Neural cell (in vitro differentiated cells): Measurements from ENCODE around the gene SLC5A2. TPM values are rescaled to one million over a fixed set of nuclear protein-coding genes. Genes with fewer than 3 reads are reported as not detected.
"Not testable (repeated sequence)": the region's sequence is repeated elsewhere in the genome, so short reads cannot be mapped to it uniquely, and the experiment has no call there.

ENCODE experiments used
- H2AFZ ChIP-seq: fragments of 200-600, 300-800 bp; sonication (generic), shearing (Covaris generic); 2 replicates; pipeline ENCODE4 v1.6.0; 2014; ENCODE audit warnings: low read depth, mild to moderate bottlenecking, antibody characterized with exemption, low read length, moderate library complexity
- H3F3A ChIP-seq: fragments of 200-600 bp; shearing (Covaris generic); 2 replicates; pipeline ENCODE4 v1.6.1; 2016; ENCODE audit warnings: mild to moderate bottlenecking, moderate library complexity, mixed read lengths, antibody characterized with exemption, low read length; ENCODE audit not compliant: insufficient read depth, poor library complexity, severe bottlenecking
- H3K27ac ChIP-seq: fragments of 200-600, 300-800 bp; sonication (generic), shearing (Covaris generic); 2 replicates; pipeline ENCODE4 v1.5.1; 2014; ENCODE audit warnings: mild to moderate bottlenecking, low read length, moderate library complexity
- H3K27me3 ChIP-seq: fragments of 300-800, 200-600 bp; sonication (generic), shearing (Covaris generic); 2 replicates; pipeline ENCODE4 v1.6.0; 2014; ENCODE audit warnings: mild to moderate bottlenecking, low read depth, low read length, moderate library complexity; ENCODE audit not compliant: insufficient read depth
- H3K36me3 ChIP-seq: fragments of 300-800, 200-600 bp; sonication (generic), shearing (Covaris generic); 2 replicates; pipeline ENCODE4 v1.5.1; 2014; ENCODE audit warnings: mild to moderate bottlenecking, antibody characterized with exemption, low read length, moderate library complexity; ENCODE audit not compliant: insufficient read depth
- H3K4me2 ChIP-seq: fragments of 300-800, 200-600 bp; sonication (generic), shearing (Covaris generic); 2 replicates; pipeline ENCODE4 v1.6.0; 2014; ENCODE audit warnings: mild to moderate bottlenecking, low read length
- H3K4me3 ChIP-seq: fragments of 300-800, 200-600 bp; sonication (generic), shearing (Covaris generic); 2 replicates; pipeline ENCODE4 v1.5.1; 2014; ENCODE audit warnings: mild to moderate bottlenecking, low read length, moderate library complexity
- H3K79me2 ChIP-seq: fragments of 200-600 bp; shearing (Covaris generic); replicated peaks from 2 replicates; pipeline ENCODE4 v1.6.0; 2014; ENCODE audit warnings: mild to moderate bottlenecking, low read length, moderate library complexity; ENCODE audit not compliant: insufficient read depth
- H3K9ac ChIP-seq: fragments of 300-800, 200-600 bp; sonication (generic), shearing (Covaris generic); 2 replicates; pipeline ENCODE4 v1.6.1; 2016; ENCODE audit warnings: mild to moderate bottlenecking, low read length, mixed read lengths
- H3K9me2 ChIP-seq: fragments of 200-600 bp; shearing (Covaris generic); 2 replicates; pipeline ENCODE4 v1.6.1; 2016; ENCODE audit warnings: mild to moderate bottlenecking, low read length, mixed read lengths; ENCODE audit not compliant: insufficient read depth
- H3K9me3 ChIP-seq: fragments of 200-600, 300-800 bp; sonication (generic), shearing (Covaris generic); 2 replicates; pipeline ENCODE4 v1.6.1; 2016; ENCODE audit warnings: mild to moderate bottlenecking, mixed run types, low read length, moderate library complexity, mixed read lengths
- H4K20me1 ChIP-seq: fragments of 200-600 bp; shearing (Covaris generic); 2 replicates; pipeline ENCODE4 v1.6.1; 2016; ENCODE audit warnings: mild to moderate bottlenecking, mixed run types; ENCODE audit not compliant: insufficient read depth
- CTCF ChIP-seq: fragments of 450-650 bp; IDR thresholded peaks from 2 replicates; pipeline ENCODE4 v1.5.1; 2014; ENCODE audit warnings: antibody characterized with exemption, mild to moderate bottlenecking, moderate library complexity; ENCODE audit not compliant: poor library complexity, severe bottlenecking
- EP300 ChIP-seq: fragments of 450-650 bp; conservative IDR thresholded peaks from 2 replicates; pipeline ENCODE4 v1.6.1; 2014; ENCODE audit warnings: antibody characterized with exemption, mild to moderate bottlenecking, moderate library complexity; ENCODE audit not compliant: poor library complexity, severe bottlenecking
- EZH2 ChIP-seq: fragments of 200-600, 300-800 bp; shearing (Covaris generic), sonication (generic); IDR thresholded peaks from 2 replicates; pipeline ENCODE4 v1.6.1; 2014; ENCODE audit warnings: antibody characterized with exemption, low read length, borderline replicate concordance, mild to moderate bottlenecking; ENCODE audit not compliant: insufficient read depth, poor library complexity, severe bottlenecking
- MXI1 ChIP-seq: fragments of 450-650 bp; conservative IDR thresholded peaks from 2 replicates; pipeline ENCODE4 v1.6.1; 2014; ENCODE audit warnings: antibody characterized with exemption, mild to moderate bottlenecking; ENCODE audit not compliant: poor library complexity, severe bottlenecking
- POLR2AphosphoS5 ChIP-seq: IDR thresholded peaks from 2 replicates; pipeline ENCODE4 v1.6.1; 2012
- RAD21 ChIP-seq: fragments of 450-650 bp; conservative IDR thresholded peaks from 2 replicates; pipeline ENCODE4 v1.6.1; 2014; ENCODE audit warnings: antibody characterized with exemption, mild to moderate bottlenecking, moderate library complexity
- REST ChIP-seq: IDR thresholded peaks from 2 replicates; pipeline ENCODE4 v1.6.1; 2012; ENCODE audit warnings: borderline replicate concordance
- SMC3 ChIP-seq: fragments of 450-650 bp; conservative IDR thresholded peaks from 2 replicates; pipeline ENCODE4 v1.6.1; 2014; ENCODE audit warnings: antibody characterized with exemption, mild to moderate bottlenecking, moderate library complexity; ENCODE audit not compliant: poor library complexity
- TAF1 ChIP-seq: IDR thresholded peaks from 2 replicates; pipeline ENCODE4 v1.6.1; 2012; ENCODE audit warnings: low read depth
- polyA plus RNA-seq: library from polyadenylated mRNA; depleted of rRNA; stranded (reverse); fragments of >200 nt; gene quantifications from 2 replicates; pipeline ENCODE4 v1.2.3, GENCODE V29; 2014

The SLC5A2 gene
- polyA plus RNA-seq, 1 donor from 2014 or later: not detected

- Histone ChIP-seq H3K4me2 (no peak overlapping the region), H3K79me2 (no peaks in the 10 kb centered on the region), H3F3A (no peaks in the 10 kb centered on the region), H3K36me3 (no peaks in the 10 kb centered on the region), H3K9me2 (no peaks in the 10 kb centered on the region), H2AFZ (no peak overlapping the region), H3K4me3 (no peak overlapping the region), H3K27ac (no peak overlapping the region), H4K20me1 (no peaks in the 10 kb centered on the region), H3K9me3 (no peaks in the 10 kb centered on the region), H3K9ac (no peak overlapping the region), H3K27me3 (peaks cover 56% of the 10 kb centered on the region)
- TF ChIP-seq POLR2AphosphoS5 (no peak), CTCF (no peak), EP300 (no peak), TAF1 (no peak), MXI1 (no peak), RAD21 (no peak), EZH2 (no peak), REST (no peak), SMC3 (no peak)
Observed at GRCh38 chr16:31479751-31480150, 3.2 kb upstream of the SLC5A2 start.

GRCh38 chr16:31480851-31481536, 1.9 kb upstream of the SLC5A2 start:
- Histone ChIP-seq H3K36me3 (no peaks in the 10 kb centered on the region), H3K27me3 (peaks cover 55% of the 10 kb centered on the region), H3K9me3 (no peaks in the 10 kb centered on the region), H3K4me2 (no peak overlapping the region), H3K9ac (no peak overlapping the region), H3K4me3 (no peak overlapping the region), H3K9me2 (no peaks in the 10 kb centered on the region), H3K27ac (no peak overlapping the region), H3K79me2 (no peaks in the 10 kb centered on the region), H4K20me1 (no peaks in the 10 kb centered on the region), H3F3A (no peaks in the 10 kb centered on the region), H2AFZ (no peak overlapping the region)
- TF ChIP-seq RAD21 (no peak), SMC3 (no peak), EZH2 (no peak), EP300 (no peak), REST (no peak), MXI1 (no peak), POLR2AphosphoS5 (no peak), CTCF (no peak), TAF1 (no peak)

GRCh38 chr16:31484048-31484447, 1.1 kb downstream of the SLC5A2 start:
- not testable (repeated sequence) for H2AFZ ChIP-seq, H3K36me3 ChIP-seq, H3K27ac ChIP-seq, H3K4me3 ChIP-seq, H3K9me3 ChIP-seq, H3K79me2 ChIP-seq, H3K9me2 ChIP-seq, H4K20me1 ChIP-seq, H3K9ac ChIP-seq, H3K4me2 ChIP-seq, H3F3A ChIP-seq
- peaks cover 54% of the 10 kb centered on the region for H3K27me3 ChIP-seq
